Measurements from ENCODE around the gene CAT. TPM values are rescaled to one million over a fixed set of nuclear protein-coding genes. Genes with fewer than 3 reads are reported as not detected.

CAT gene
- polyA plus RNA-seq, 3 donors = 122 to 432 (median 429) TPM

- Histone ChIP-seq H3K79me2 (ENCODE audit: insufficient read depth, low read length) (no peaks in the 10 kb centered on the region), H3K4me3 (replicated peaks in 1 of 3; ENCODE audit: low read depth in 2 of 3, low read length in 3 of 3) (no peak overlapping the region), H2AFZ (ENCODE audit: insufficient read depth, low read depth, low read length, poor library complexity, severe bottlenecking) (no peak overlapping the region), H3K27me3 (ENCODE audit: control insufficient read depth in 2 of 2, insufficient read depth in 2 of 2, low read length in 2 of 2) (no peaks in the 10 kb centered on the region), H3K4me2 (replicated peaks; ENCODE audit: extremely low read depth, low read length, poor library complexity, severe bottlenecking) (no peak overlapping the region), H3K27ac (ENCODE audit: low read depth in 1 of 2, low read length in 2 of 2) (no peak overlapping the region), H3K36me3 (replicated peaks in 1 of 2; ENCODE audit: control insufficient read depth in 1 of 2, insufficient read depth in 2 of 2, low read length in 2 of 2) (no peaks in the 10 kb centered on the region), H3K4me1 (ENCODE audit: control insufficient read depth in 1 of 2, insufficient read depth in 2 of 2, low read length in 2 of 2) (peaks cover 8 to 11% of the 10 kb centered on the region in 2 donors), H3K9me3 (replicated peaks in 1 of 2; ENCODE audit: control insufficient read depth in 1 of 2, insufficient read depth in 1 of 2, low read length in 2 of 2) (no peaks in the 10 kb centered on the region), H3K9ac (ENCODE audit: insufficient read depth, low read length, poor library complexity, severe bottlenecking) (no peak overlapping the region), H4K20me1 (ENCODE audit: insufficient read depth, low read length) (no peaks in the 10 kb centered on the region)
- no peak for DNase-seq
- Mint-ChIP-seq H3K9me3 (peaks cover 0 to 2% (median 0%) of the 10 kb centered on the region in 7 donors), H3K27me3 (ENCODE audit: low read depth in 3 of 3) (peaks cover 0 to 5% (median 0%) of the 10 kb centered on the region in 3 donors), H3K27ac (no peak overlapping the region), H3K36me3 (no peaks in the 10 kb centered on the region), H3K4me1 (peaks cover 18% of the 10 kb centered on the region), H3K4me3 (no peak overlapping the region)
- intact Hi-C loops (cut with micrococcal nuclease) = loop anchor here in 1 of 2 donors (10.0 kb wide), 1 partner anchor 380 kb away; no protein-coding TSS in a partner anchor
- 100% methylated on average over 2 of the region's 7 CpGs for WGBS (ENCODE audit: insufficient coverage)
- TF ChIP-seq CTCF (IDR thresholded peaks at IDR 0.05) = no peak
Observed at GRCh38 chr11:34514597-34514996, 75.9 kb downstream of the CAT start.

- Histone ChIP-seq H3K9ac (ENCODE audit: insufficient read depth, low read length, poor library complexity, severe bottlenecking) (no peak overlapping the region), H3K27ac (ENCODE audit: low read depth in 1 of 2, low read length in 2 of 2) (no peak overlapping the region), H3K36me3 (replicated peaks in 1 of 2; ENCODE audit: control insufficient read depth in 1 of 2, insufficient read depth in 2 of 2, low read length in 2 of 2) (no peaks in the 10 kb centered on the region), H2AFZ (ENCODE audit: insufficient read depth, low read depth, low read length, poor library complexity, severe bottlenecking) (no peak overlapping the region), H3K4me1 (ENCODE audit: control insufficient read depth in 1 of 2, insufficient read depth in 2 of 2, low read length in 2 of 2) (no peaks in the 10 kb centered on the region), H3K79me2 (ENCODE audit: insufficient read depth, low read length) (no peaks in the 10 kb centered on the region), H3K27me3 (ENCODE audit: control insufficient read depth in 2 of 2, insufficient read depth in 2 of 2, low read length in 2 of 2) (no peaks in the 10 kb centered on the region), H3K9me3 (replicated peaks in 1 of 2; ENCODE audit: control insufficient read depth in 1 of 2, insufficient read depth in 1 of 2, low read length in 2 of 2) (no peaks in the 10 kb centered on the region), H3K4me3 (replicated peaks in 1 of 3; ENCODE audit: low read depth in 2 of 3, low read length in 3 of 3) (no peak overlapping the region), H3K4me2 (replicated peaks; ENCODE audit: extremely low read depth, low read length, poor library complexity, severe bottlenecking) (no peak overlapping the region), H4K20me1 (ENCODE audit: insufficient read depth, low read length) (no peaks in the 10 kb centered on the region)
- Mint-ChIP-seq H3K4me3 (no peak overlapping the region), H3K27ac (no peak overlapping the region), H3K36me3 (no peaks in the 10 kb centered on the region), H3K4me1 (peaks cover 11% of the 10 kb centered on the region), H3K9me3 (peaks cover 0 to 2% (median 0%) of the 10 kb centered on the region in 7 donors), H3K27me3 (ENCODE audit: low read depth in 3 of 3) (peaks cover 0 to 5% (median 0%) of the 10 kb centered on the region in 3 donors)
- no peak for TF ChIP-seq CTCF (IDR thresholded peaks at IDR 0.05)
- 100% methylated on average over 3 of the region's 6 CpGs for WGBS (ENCODE audit: insufficient coverage)
- DNase-seq = no peak
- intact Hi-C loops (cut with micrococcal nuclease) = loop anchor here in 1 of 2 donors (10.0 kb wide), 1 partner anchor 378 kb away; no protein-coding TSS in a partner anchor
Observed at GRCh38 chr11:34516247-34517040, 77.7 kb downstream of the CAT start.
